ENCODE results near the gene NANOS3.
"Not testable (repeated sequence)": the region's sequence is repeated elsewhere in the genome, so short reads cannot be mapped to it uniquely, and the experiment has no call there.

Gene NANOS3

GRCh38 chr19:13887018-13887436 is 10.1 kb downstream of the NANOS3 start:
- no peak for DNase-seq

GRCh38 chr19:13887517-13887916 is 10.6 kb downstream of the NANOS3 start:
- DNase-seq: no peak

- DNase-seq: no peak
These were observed 11.3 kb downstream of the NANOS3 start for GRCh38 chr19:13888281-13888680.

GRCh38 chr19:13890136-13890535 is 13.2 kb downstream of the NANOS3 start:
- DNase-seq: no peak

DNA sequence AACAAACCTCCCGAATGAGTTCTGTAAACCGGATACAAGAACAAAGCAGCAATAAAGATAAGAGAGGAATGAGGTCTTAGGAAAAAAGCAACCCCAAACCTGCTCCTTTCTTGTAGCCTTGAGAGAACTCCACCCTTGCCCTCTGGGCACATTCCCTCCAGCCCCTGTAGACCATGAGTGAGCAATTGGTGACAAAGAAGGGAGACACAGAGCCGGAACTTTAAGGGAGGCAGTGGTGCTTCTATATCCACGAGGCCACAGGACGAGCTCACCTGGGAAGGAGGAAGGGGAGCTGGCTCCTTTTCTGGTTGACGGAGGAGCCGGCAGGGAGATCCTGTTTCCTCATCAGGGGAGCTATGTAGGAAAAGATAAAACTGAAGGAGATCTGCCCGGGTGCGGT is 15.9 kb downstream of the NANOS3 start:
- DNase-seq: no peak

GRCh38 chr19:13894552-13894951 is 17.6 kb downstream of the NANOS3 start:
- no peak for DNase-seq

DNA sequence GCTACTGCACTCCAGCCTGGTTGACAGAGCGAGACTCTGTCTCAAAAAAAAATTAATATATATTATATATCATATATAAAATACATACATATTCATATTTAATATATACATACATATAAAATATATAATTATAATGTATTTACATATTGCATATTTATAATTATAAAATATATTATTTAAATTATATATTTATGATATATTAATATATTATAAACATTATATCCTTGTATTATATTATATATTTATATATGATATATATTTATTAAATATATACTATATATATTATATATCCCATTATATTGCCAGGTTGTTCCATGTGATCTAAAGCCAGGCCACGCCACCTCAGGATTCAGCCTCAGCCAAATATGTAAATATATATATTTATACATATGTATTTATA is 19.3 kb downstream of the NANOS3 start:
- DNase-seq: no peak

DNA sequence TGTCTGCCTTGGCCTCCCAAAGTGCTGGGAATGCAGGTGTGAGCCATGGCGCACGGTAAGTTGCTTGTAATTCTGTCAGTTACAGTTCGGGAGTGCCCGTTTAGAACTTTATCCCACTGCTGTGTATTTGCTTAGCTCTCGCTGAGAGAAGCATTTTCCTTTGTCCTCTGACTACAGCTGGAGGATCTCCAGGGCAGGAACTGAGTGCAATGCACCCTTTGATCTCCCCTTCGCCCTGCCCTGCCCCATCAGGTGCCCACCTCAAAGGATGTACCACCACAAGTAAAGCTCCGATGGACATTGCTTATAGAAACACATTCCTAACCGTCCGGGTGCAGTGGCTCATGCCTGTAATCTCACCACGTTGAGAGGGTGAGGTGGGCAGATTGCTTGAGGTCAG is 22.5 kb downstream of the NANOS3 start:
- no peak for DNase-seq

GRCh38 chr19:13899912-13900584 is 23.1 kb downstream of the NANOS3 start:
- no peak for DNase-seq

DNA sequence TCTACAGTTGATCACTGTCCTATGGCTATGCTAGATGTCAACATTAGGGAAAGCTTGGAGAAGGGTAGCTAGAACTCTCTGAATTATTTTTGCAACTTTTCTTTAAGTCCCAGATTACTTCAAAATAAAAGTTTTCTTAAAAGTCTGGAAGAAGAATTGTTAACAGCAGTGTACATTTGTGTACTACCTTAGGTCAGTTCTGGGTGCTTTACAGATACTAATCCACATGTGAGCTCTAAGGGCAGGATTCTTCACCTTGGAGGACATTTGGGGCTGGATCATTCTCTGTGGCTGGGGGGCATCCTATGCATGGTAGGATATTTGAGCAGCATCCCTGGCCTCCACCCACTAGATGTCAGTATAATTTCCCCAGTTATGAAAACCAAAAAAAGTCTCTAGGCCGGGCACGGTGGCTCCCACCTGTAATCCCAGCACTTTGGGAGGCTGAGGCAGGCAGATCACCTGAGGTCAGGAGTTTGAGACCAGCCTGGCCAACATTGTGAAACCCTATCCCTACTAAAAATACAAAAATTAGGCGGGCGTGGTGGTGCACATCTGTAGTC is 26.1 kb downstream of the NANOS3 start:
- DNase-seq: peak; percentile 66 to 85

DNA sequence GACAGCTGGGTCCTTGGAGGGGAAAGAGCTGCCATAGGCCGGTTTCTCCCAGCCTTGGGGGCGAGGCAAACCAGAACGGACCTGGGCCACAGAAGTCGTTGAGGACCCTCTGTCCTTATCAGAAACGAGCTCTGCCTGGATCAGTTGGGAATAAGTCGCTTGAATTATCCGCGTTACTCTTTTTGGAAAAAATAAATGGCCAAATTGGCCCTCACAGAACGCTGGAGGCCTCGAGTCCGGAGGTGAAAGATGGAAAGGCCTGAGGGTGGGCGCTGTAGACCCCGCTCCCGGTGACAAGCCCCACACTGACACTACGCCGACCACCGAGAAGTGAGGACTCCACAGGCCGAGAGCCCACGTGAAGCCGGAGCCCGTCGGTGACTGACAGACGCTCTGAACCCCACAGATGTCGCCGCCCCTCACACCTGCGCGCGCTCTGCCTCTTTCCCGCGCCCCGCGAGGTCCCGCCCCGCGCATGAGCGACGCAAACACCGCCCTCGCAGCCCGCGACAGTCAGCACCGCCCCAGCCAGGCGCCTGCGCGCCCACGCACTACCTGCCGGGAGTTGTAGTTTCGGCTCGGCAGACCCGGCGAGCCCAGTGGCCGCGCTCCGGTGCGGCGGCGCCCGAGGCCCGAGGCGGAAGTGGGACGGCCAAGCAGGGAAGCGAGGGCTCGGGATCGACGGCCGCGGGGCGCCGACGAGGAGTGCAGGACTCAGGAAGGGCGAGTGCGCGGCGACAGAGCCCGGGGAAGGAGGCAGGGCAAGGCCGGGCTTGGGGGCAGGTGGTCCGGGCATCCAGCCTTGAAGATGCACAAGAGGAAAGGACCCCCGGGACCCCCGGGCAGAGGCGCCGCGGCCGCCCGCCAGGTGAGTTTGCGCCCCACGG is 28.9 kb downstream of the NANOS3 start, which contains the start of the genes BRME1 and CC2D1A:
TSS of gene BRME1 (minus strand) at position 484 of the 887 bp plus-strand sequence. CDS start 1,225 bp downstream, outside the sequence.
TSS of gene CC2D1A (plus strand) at position 568 of the 887 bp plus-strand sequence. CDS start at position 809, 241 bp downstream.
- peak; percentile 84 for DNase-seq

DNA sequence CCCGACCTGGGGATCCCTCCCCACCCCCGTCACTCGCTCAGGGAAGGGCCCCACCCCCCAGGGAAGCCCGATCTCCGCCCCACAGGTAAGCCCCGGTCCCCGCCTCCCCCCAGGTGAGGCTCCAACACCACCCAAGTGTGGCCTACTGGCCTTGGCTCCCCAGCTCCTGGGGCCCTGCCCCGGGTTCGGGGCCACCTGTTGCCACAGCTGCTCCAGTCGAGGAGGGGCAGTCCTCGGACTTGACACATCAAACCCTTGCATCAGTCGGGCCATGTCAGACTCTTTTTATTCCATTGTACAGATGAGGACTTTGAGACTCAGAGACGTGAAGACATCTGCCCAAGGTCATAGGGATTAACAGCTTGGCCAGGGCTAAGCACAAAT is 29.6 kb downstream of the NANOS3 start:
- DNase-seq: no peak

GRCh38 chr19:13906910-13907309 is 30.0 kb downstream of the NANOS3 start:
- no peak for DNase-seq

- no peak for DNase-seq
These were observed 31.7 kb downstream of the NANOS3 start for GRCh38 chr19:13908674-13909073.

DNA sequence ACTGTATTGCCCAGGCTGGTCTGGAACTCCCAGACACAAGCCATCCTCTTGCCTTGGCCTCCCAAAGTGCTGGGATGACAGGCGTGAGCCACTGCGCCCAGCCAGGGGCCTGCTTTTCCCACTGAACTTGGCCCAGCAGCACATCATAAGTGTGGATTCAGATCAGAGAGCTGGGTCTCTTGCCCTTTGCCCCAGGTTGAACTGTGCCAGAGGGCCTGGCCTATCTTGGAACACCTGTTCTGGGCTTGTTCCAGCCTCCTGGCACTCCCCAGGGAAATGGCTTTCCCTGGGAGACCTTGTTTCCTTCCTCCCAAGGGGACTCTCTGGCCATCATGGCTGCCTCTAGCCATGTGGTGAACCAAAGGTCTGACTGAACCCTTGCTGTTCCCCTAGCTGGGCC is 32.5 kb downstream of the NANOS3 start:
- DNase-seq: no peak

DNA sequence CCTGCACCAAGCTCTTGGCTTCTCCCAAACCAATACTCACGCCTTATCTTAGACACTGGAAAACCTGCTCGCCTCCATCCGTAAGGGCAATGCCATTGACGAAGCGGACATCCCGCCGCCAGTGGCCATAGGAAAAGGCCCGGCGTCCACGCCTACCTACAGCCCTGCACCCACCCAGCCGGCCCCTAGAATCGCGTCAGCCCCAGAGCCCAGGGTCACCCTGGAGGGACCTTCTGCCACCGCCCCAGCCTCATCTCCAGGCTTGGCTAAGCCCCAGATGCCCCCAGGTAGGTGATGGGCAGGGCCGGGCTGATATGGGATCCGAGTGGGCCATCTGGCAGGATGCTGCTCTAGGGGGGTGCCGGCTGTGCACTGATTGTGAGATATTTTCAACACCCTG is 36.4 kb downstream of the NANOS3 start:
- no peak for DNase-seq

- DNase-seq: no peak
These were observed 37.8 kb downstream of the NANOS3 start for GRCh38 chr19:13914777-13915176.

DNA sequence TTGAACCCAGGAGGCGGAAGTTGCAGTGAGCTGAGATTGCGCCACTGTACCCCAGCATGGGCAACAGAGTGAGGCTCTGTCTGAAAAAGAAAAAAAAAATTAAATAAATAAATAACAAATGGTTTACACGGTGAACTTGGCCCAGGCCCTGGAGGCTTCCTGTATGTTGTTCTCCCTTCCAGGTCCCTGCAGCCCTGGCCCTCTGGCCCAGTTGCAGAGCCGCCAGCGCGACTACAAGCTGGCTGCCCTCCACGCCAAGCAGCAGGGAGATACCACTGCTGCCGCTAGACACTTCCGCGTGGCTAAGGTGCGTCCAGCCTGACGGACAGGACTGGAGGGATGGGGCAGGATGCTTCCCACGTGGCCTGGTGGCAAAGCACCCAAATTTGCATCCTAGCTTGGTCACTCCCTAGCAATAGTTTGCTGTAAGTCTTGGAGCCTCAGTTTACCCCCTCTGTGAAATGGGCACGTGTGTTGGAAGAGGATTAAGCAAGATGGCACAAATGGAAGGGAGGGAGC is 41.0 kb downstream of the NANOS3 start:
- DNase-seq: no peak

DNA sequence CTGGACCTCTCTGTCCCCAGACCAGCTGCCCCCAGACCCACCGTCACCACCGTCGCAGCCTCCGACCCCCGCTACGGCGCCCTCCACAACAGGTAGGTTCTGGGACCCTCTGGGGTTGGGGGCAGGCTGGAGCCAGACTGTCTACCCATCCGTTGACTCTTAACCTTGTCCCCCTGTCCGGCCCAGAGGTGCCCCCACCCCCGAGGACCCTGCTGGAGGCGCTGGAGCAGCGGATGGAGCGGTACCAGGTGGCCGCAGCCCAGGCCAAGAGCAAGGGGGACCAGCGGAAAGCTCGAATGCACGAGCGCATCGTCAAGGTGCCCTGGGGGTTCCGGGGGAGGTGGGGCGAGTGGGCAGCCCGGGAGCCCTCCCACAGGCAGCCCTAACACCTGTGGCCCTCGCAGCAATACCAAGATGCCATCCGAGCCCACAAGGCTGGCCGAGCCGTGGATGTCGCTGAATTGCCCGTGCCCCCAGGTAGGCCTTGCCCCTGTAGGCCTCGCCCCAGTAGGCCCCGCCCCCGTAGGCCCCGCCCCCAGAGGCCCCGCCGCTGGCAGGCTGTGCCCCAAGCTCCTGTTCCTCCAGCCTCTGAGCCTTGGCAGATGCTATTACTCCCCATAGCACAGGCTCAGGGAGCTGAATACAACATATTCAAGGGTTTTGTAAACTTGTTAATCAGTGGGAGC is 41.9 kb downstream of the NANOS3 start:
- no peak for DNase-seq

DNA sequence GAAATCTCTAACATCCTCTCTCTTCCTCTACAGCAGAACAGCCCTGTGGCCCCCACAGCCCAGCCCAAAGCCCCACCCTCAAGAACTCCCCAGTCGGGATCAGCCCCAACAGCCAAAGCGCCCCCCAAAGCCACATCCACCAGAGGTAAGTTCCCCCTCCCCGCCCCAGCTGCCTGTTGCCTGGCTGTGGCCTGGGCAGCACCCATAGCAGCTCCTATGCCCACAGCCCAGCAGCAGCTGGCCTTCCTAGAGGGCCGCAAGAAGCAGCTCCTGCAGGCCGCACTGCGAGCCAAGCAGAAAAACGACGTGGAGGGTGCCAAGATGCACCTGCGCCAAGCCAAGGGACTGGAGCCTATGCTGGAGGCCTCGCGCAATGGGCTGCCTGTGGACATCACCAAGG is 43.6 kb downstream of the NANOS3 start:
- DNase-seq: no peak

DNA sequence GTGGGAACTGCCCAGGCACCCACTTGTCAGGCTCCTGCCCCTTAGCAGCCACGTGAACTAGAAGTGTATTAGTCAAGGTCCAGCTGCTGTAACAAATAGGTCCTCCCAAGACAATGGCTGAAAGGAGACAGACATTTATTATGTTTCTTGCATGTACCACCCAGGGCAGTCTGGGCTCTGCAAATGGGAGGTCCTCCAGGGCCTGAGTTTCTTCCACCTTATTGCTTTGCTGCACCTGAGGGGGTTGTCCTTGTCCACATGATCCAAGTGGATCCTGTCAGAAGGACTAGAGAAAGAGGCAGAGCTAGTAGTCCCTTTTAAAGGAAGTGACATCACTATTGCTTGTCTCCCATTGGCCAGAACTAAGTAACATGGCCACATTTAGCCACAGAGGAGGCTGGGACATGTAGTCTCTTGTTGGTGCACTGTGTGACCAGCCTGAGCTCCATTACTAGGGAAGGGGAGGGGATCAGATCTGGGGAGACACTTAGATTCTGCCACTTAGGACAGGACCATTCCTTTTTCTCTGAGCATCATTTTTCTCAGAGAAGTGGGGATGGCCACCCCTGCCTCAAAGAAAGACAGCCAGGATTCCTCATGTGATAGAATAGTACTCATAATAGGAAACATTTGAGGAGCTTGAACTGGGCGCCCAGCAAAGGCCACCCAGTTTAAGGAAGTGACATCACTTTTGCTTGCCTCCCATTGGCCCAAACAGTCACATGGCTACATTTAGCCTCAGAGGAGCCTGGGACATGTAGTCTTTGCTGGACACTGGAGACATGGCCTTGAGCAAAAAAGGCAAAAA is 44.2 kb downstream of the NANOS3 start:
- DNase-seq: peak; percentile 67 to 68

GRCh38 chr19:13922118-13922517 is 45.2 kb downstream of the NANOS3 start:
- not testable (repeated sequence) for DNase-seq

All from Kasumi-1 (cell line).